SK-MEL-5 (cell line): ENCODE data around the gene ATP8B3. TPM values are rescaled to one million over a fixed set of nuclear protein-coding genes. Genes with fewer than 3 reads are reported as not detected.
A peak's percentile ranks its signal among the peaks of the same experiment; 100 is the strongest.

Experiments
- DNase-seq: peaks from one replicate; pipeline ENCODE4 v3.0.0-alpha.2; 2016; ENCODE audit warnings: low read depth, low spot score
- in situ Hi-C: cut with HindIII; loops from 2 replicates; pipeline ENCODE4 v1.10.0; 2016; ENCODE audit warnings: low sequenced_read_pairs, high pct_unique_total_duplicates, low pct_unique_long_range_greater_than_20kb
- total RNA-seq: library from RNA; depleted of rRNA; stranded (reverse); fragments of >200 nt; shearing (Covaris generic); gene quantifications from 2 replicates; pipeline ENCODE4 v1.2.3, GENCODE V29; 2014

The ATP8B3 gene
- total RNA-seq, 1 experiment from 2014 or later, result 2.0 TPM

GRCh38 chr19:1839658-1840540, 27.8 kb upstream of the ATP8B3 start:
- no peak for DNase-seq
- in situ Hi-C loops, result no loop called here

- in situ Hi-C loops, result no loop called here
- peak; percentile 47 for DNase-seq
These were observed 25.6 kb upstream of the ATP8B3 start for GRCh38 chr19:1837625-1838105.

GRCh38 chr19:1837222-1837565, 25.1 kb upstream of the ATP8B3 start:
- in situ Hi-C loops, result no loop called here
- no peak for DNase-seq

- no peak for DNase-seq
- in situ Hi-C loops, result no loop called here
These were observed 24.6 kb upstream of the ATP8B3 start for GRCh38 chr19:1836458-1837221.

- in situ Hi-C loops, result no loop called here
- DNase-seq, result no peak
These were observed 21.5 kb upstream of the ATP8B3 start for GRCh38 chr19:1833540-1833939.

GRCh38 chr19:1832046-1832663, 20.1 kb upstream of the ATP8B3 start:
- no peak for DNase-seq
- in situ Hi-C loops, result no loop called here

GRCh38 chr19:1830978-1831377, 18.9 kb upstream of the ATP8B3 start:
- DNase-seq, result no peak

GRCh38 chr19:1830568-1830967, 18.5 kb upstream of the ATP8B3 start:
- in situ Hi-C loops, result no loop called here
- DNase-seq, result no peak

More at GRCh38 chr19:1830978-1831377, 18.9 kb upstream of the ATP8B3 start:
- in situ Hi-C loops, result no loop called here

- in situ Hi-C loops, result no loop called here
- no peak for DNase-seq
These were observed 17.9 kb upstream of the ATP8B3 start for GRCh38 chr19:1829958-1830357.

GRCh38 chr19:1828279-1829238, 16.5 kb upstream of the ATP8B3 start:
- DNase-seq, result no peak
- in situ Hi-C loops, result no loop called here

- in situ Hi-C loops, result no loop called here
- DNase-seq, result no peak
These were observed 15.6 kb upstream of the ATP8B3 start for GRCh38 chr19:1827566-1828278.

- no peak for DNase-seq
- in situ Hi-C loops, result no loop called here
These were observed 14.8 kb upstream of the ATP8B3 start for GRCh38 chr19:1826557-1827521.

- peak; percentile 55 for DNase-seq
- in situ Hi-C loops, result no loop called here
These were observed 14.0 kb upstream of the ATP8B3 start for GRCh38 chr19:1825909-1826556.

- in situ Hi-C loops, result no loop called here
- DNase-seq, result no peak
These were observed 12.2 kb upstream of the ATP8B3 start for GRCh38 chr19:1824252-1824622.

GRCh38 chr19:1823539-1824251, 11.6 kb upstream of the ATP8B3 start:
- no peak for DNase-seq
- in situ Hi-C loops, result no loop called here
